OCI-LY7 (cell line): Measurements from ENCODE around the gene BAIAP2. TPM values are rescaled to one million over a fixed set of nuclear protein-coding genes. Genes with fewer than 3 reads are reported as not detected.
"Not testable (repeated sequence)": the region's sequence is repeated elsewhere in the genome, so short reads cannot be mapped to it uniquely, and the experiment has no call there.

Experiments
- BruUV-seq: library from RNA; stranded (reverse); fragments of 400-500 nt; replicated peaks from 2 replicates; lab custom pipeline; 2021; lab: Mats Ljungman, UMichigan
- CTCF ChIA-PET: fragments of 300-600 bp; sonication (Branson Sonifier 250); formaldehyde crosslinking; loops from one replicate; lab custom pipeline; 2022; ENCODE audit warnings: antibody characterized with exemption; ENCODE audit not compliant: unreplicated experiment; lab: Charles Lee
- POLR2A ChIA-PET: fragments of 300-600 bp; sonication (Branson Sonifier 250); formaldehyde crosslinking; loops from one replicate; lab custom pipeline; 2022; ENCODE audit warnings: antibody characterized with exemption; lab: Charles Lee
- DNase-seq: peaks from one replicate; pipeline ENCODE4 v3.0.0-alpha.2; 2015; ENCODE audit warnings: low spot score
- H2AFZ ChIP-seq: fragments of 200-600 bp; sonication (generic), shearing (Covaris generic); 2 replicates; pipeline ENCODE4 v1.6.1; 2014; ENCODE audit warnings: mild to moderate bottlenecking, antibody characterized with exemption, low read length, moderate library complexity
- H3K27ac ChIP-seq: fragments of 200-600 bp; sonication (generic); 2 replicates; pipeline ENCODE4 v1.5.1; 2014; ENCODE audit warnings: mixed run types, low read depth, mild to moderate bottlenecking, moderate library complexity, low read length, inconsistent platforms; ENCODE audit not compliant: poor library complexity, severe bottlenecking
- H3K36me3 ChIP-seq: fragments of 200-600 bp; sonication (generic); 2 replicates; pipeline ENCODE4 v1.6.1; 2014; ENCODE audit warnings: mild to moderate bottlenecking, antibody characterized with exemption, low read length, moderate library complexity, mixed read lengths; ENCODE audit not compliant: insufficient read depth
- H3K4me1 ChIP-seq: fragments of 200-600 bp; sonication (generic); 2 replicates; pipeline ENCODE4 v1.5.1; 2014; ENCODE audit warnings: mild to moderate bottlenecking, low read length; ENCODE audit not compliant: insufficient read depth, poor library complexity, severe bottlenecking
- H3K4me2 ChIP-seq: fragments of 200-600 bp; sonication (generic); 2 replicates; pipeline ENCODE4 v1.6.1; 2014; ENCODE audit warnings: mild to moderate bottlenecking, low read length
- H3K4me3 ChIP-seq: fragments of 200-600 bp; sonication (generic); 2 replicates; pipeline ENCODE4 v1.5.1; 2014; ENCODE audit warnings: mild to moderate bottlenecking, low read depth, low read length; ENCODE audit not compliant: poor library complexity, severe bottlenecking
- H3K79me2 ChIP-seq: fragments of 200-600 bp; sonication (generic); 2 replicates; pipeline ENCODE4 v1.6.1; 2016; ENCODE audit warnings: low read depth, mild to moderate bottlenecking, low read length, moderate library complexity, mixed read lengths; ENCODE audit not compliant: insufficient read depth
- H3K9me2 ChIP-seq: fragments of 200-600 bp; sonication (generic); 2 replicates; pipeline ENCODE4 v1.6.1; 2016; ENCODE audit warnings: mild to moderate bottlenecking, low read length, mixed read lengths; ENCODE audit not compliant: insufficient read depth
- H3K9me3 ChIP-seq: fragments of 200-600 bp; sonication (generic); 2 replicates; pipeline ENCODE4 v1.6.1; 2014; ENCODE audit warnings: mild to moderate bottlenecking, mixed run types, low read length, mixed read lengths
- H4K20me1 ChIP-seq: fragments of 200-600 bp; sonication (generic); 2 replicates; pipeline ENCODE4 v1.6.1; 2014; ENCODE audit warnings: mild to moderate bottlenecking, antibody characterized with exemption, low read length, moderate library complexity, mixed read lengths; ENCODE audit not compliant: insufficient read depth
- EZH2phosphoT487 ChIP-seq: fragments of 200-600 bp; sonication (generic); IDR thresholded peaks from 2 replicates; pipeline ENCODE4 v1.6.1; 2018; ENCODE audit warnings: low read depth, borderline replicate concordance, mild to moderate bottlenecking, mixed run types, antibody characterized with exemption, low read length, moderate library complexity, mixed read lengths
- intact Hi-C: fragments of 100-400 bp; cut with micrococcal nuclease; formaldehyde crosslinking; loops from one replicate; pipeline ENCODE4 v1.10.0; 2022; ENCODE audit not compliant: unreplicated experiment
- total RNA-seq, 2 experiments: library from RNA; depleted of rRNA in 1 of 2; stranded (reverse); fragments of >200 nt in 1 of 2; shearing (Covaris generic) in 1 of 2; gene quantifications; 2 replicates each; pipeline ENCODE4 v1.2.3, GENCODE V29; 2014 to 2022
- TF ChIP-seq, protein P1 (sequence below): fragments of 200-600 bp; sonication (generic); conservative IDR thresholded peaks from 2 replicates; pipeline ENCODE4 v1.5.1; 2014; ENCODE audit warnings: mild to moderate bottlenecking, antibody characterized with exemption, low read length, moderate library complexity, mixed read lengths

BAIAP2 gene
- total RNA-seq, 2 experiments from 2014 or later: 2.1 to 2.3 TPM

DNA sequence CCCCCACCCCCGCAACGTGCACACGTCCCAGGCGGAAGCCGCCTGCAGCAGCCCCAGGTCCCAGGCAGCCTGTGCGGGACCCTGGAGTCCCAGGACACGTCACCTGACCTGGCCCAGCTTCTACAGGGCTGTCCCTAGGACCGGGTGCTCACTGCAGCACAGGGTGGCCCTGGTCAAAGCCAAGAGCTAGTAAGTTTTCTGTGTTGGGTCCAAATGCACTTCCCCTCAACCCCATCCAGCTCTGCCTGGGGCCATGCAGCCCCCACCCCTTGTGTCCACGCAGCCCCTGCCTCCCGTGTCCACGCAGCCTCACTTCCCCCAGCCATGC is 108.2 kb downstream of the BAIAP2 start:
- Histone ChIP-seq H3K4me3 (no peak overlapping the region), H2AFZ (no peak overlapping the region), H3K9me2 (no peaks in the 10 kb centered on the region), H3K9me3 (no peaks in the 10 kb centered on the region), H3K4me1 (no peaks in the 10 kb centered on the region), H4K20me1 (no peaks in the 10 kb centered on the region), H3K4me2 (no peak overlapping the region), H3K79me2 (no peaks in the 10 kb centered on the region), H3K27ac (no peak overlapping the region), H3K36me3 (no peaks in the 10 kb centered on the region)
- POLR2A ChIA-PET: no interaction called here
- BruUV-seq: no TSS peak
- no peak for DNase-seq
- TF ChIP-seq, protein P1, sequence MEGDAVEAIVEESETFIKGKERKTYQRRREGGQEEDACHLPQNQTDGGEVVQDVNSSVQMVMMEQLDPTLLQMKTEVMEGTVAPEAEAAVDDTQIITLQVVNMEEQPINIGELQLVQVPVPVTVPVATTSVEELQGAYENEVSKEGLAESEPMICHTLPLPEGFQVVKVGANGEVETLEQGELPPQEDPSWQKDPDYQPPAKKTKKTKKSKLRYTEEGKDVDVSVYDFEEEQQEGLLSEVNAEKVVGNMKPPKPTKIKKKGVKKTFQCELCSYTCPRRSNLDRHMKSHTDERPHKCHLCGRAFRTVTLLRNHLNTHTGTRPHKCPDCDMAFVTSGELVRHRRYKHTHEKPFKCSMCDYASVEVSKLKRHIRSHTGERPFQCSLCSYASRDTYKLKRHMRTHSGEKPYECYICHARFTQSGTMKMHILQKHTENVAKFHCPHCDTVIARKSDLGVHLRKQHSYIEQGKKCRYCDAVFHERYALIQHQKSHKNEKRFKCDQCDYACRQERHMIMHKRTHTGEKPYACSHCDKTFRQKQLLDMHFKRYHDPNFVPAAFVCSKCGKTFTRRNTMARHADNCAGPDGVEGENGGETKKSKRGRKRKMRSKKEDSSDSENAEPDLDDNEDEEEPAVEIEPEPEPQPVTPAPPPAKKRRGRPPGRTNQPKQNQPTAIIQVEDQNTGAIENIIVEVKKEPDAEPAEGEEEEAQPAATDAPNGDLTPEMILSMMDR: no peak
- no peak for TF ChIP-seq EZH2phosphoT487
- intact Hi-C loops: loop anchor here (5.0 kb wide), 1 partner anchor 339 kb away; no protein-coding TSS in a partner anchor
- CTCF ChIA-PET: interaction anchor here (1.0 kb wide), 1 partner anchor 97 kb away, joined by 7 read pairs; no protein-coding TSS in a partner anchor

DNA sequence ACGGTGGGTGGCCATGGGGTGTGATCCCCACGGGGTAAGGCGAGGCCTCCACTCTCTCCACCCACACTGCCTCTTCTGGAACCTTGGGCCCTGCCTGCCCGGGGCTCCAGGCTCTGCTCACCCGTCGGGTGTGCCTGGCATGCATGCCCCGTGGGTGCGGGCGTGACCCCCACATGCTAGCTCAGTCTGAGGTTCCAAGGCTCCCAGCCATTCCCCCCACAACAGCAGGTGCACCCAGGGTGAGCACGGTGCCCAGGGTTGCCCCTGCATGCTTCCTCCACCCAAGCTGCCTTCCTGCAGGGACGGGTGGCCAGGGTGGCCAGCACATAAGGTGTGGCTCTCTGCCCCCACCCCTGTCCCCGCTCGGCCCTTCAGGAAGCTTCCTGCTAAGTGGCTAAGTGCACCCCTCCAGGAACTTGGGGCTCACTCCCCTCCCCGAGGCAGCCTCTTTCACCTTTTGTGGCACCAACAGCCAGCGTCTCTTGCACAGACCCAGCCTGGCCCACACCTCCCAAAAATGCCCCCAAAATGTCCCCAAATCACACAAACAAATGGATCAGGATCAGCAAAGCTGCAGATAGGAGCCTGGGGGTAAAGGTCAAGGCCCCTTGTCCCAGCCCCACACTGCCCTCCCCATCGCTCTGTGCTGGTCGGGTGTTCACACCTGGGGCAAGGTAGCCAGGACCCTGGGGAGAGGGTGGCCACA is 108.9 kb downstream of the BAIAP2 start:
- intact Hi-C loops: loop anchor here (5.0 kb wide), 1 partner anchor 338 kb away; no protein-coding TSS in a partner anchor
- H3K4me1 ChIP-seq: no peaks in the 10 kb centered on the region
- POLR2A ChIA-PET: no interaction called here
- no peaks in the 10 kb centered on the region for H3K9me2 ChIP-seq
- DNase-seq: no peak
- H2AFZ ChIP-seq: no peak overlapping the region
- H3K27ac ChIP-seq: no peak overlapping the region
- H3K9me3 ChIP-seq: no peaks in the 10 kb centered on the region
- no peak overlapping the region for H3K4me3 ChIP-seq
- BruUV-seq: no TSS peak
- no peak overlapping the region for H3K4me2 ChIP-seq
- H3K79me2 ChIP-seq: no peaks in the 10 kb centered on the region
- CTCF ChIA-PET: interaction anchor here (0.6 kb wide), 1 partner anchor 370 kb away, joined by 3 read pairs; no protein-coding TSS in a partner anchor
- no peaks in the 10 kb centered on the region for H4K20me1 ChIP-seq
- TF ChIP-seq, protein P1: no peak
- TF ChIP-seq EZH2phosphoT487: no peak
- H3K36me3 ChIP-seq: no peaks in the 10 kb centered on the region

DNA sequence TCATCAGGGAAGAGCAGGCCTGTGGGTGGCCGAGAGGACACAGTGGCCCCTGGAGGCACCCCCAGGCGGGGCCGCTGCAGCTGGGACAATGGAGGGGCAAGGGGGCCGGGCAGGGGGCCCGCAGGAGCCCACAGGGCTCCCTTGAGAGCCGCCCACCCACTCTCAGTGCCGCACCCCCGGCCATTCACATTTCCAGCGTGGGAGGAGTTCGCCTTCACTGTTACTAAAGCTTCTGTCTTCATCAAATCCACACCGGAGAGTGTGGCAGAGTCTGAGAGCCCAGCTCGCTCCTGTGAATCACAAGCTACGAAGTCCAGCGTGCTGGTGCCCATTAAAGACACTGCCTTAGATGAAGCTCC is 109.5 kb downstream of the BAIAP2 start:
- intact Hi-C loops: loop anchor here (5.0 kb wide), 1 partner anchor 338 kb away; no protein-coding TSS in a partner anchor

DNA sequence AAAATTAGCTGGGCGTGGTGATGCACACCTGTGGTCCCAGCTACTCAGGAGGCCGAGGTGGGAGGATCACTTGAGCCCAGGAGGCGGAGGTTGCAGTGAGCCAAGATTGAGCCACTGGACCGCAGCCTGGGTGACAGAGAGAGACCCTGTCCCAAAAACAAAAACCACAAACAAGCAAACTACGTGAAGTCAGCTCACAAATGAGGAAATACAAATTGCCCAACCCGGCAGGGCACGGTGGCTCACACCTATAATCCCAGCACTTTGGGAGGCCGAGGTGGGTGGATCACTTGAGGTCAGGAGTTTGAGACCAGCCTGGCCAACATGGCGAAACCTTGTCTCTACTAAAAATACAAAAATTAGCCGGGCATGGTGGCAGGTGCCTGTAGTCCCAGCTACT is 111.3 kb downstream of the BAIAP2 start:
- H4K20me1 ChIP-seq, H3K27ac ChIP-seq, BruUV-seq, H3K9me2 ChIP-seq, H3K9me3 ChIP-seq, H3K4me1 ChIP-seq, H3K79me2 ChIP-seq, DNase-seq, intact Hi-C loops, CTCF ChIA-PET, H2AFZ ChIP-seq, H3K36me3 ChIP-seq, H3K4me3 ChIP-seq, H3K4me2 ChIP-seq: not testable (repeated sequence)
- POLR2A ChIA-PET: interaction anchor here (0.6 to 0.7 kb wide), 3 partner anchors 8 to 462 kb away, joined by 5 to 8 read pairs (median 5); no protein-coding TSS in a partner anchor

More for the DNA sequence above, 109.5 kb downstream of the BAIAP2 start:
- no peaks in the 10 kb centered on the region for H3K79me2 ChIP-seq
- no peaks in the 10 kb centered on the region for H3K9me2 ChIP-seq
- H2AFZ ChIP-seq: no peak overlapping the region
- BruUV-seq: no TSS peak
- TF ChIP-seq, protein P1: no peak
- TF ChIP-seq EZH2phosphoT487: no peak
- no peaks in the 10 kb centered on the region for H4K20me1 ChIP-seq
- H3K36me3 ChIP-seq: no peaks in the 10 kb centered on the region
- no peaks in the 10 kb centered on the region for H3K4me1 ChIP-seq
- H3K27ac ChIP-seq: no peak overlapping the region
- no peak overlapping the region for H3K4me2 ChIP-seq
- H3K9me3 ChIP-seq: no peaks in the 10 kb centered on the region
- ChIA-PET CTCF (no interaction called here), POLR2A (no interaction called here)
- H3K4me3 ChIP-seq: no peak overlapping the region
- no peak for DNase-seq
